ENCODE measurements around the gene ADGRG3. TPM values are rescaled to one million over a fixed set of nuclear protein-coding genes. Genes with fewer than 3 reads are reported as not detected.

The ADGRG3 gene
- total and polyA plus RNA-seq, 10 of the 15 experiments (the other 5 are each of a cell fraction or from before 2014, with no cell fraction given), result 0.10 to 0.11 (median 0.10) TPM; not detected in 7

GRCh38 chr16:57669476-57670162 is 1.5 kb downstream of the ADGRG3 start (continued):
- TF ChIP-seq PRDM15 (CRISPR knock-in tag; IDR thresholded peaks at IDR 0.05) (no peak), IRF3 (IDR thresholded peaks at IDR 0.05) (no peak), NR2C1 (IDR thresholded peaks at IDR 0.05) (no peak), EP300 (IDR thresholded peaks at IDR 0.05; ENCODE audit: borderline replicate concordance in 1 of 2, control insufficient read depth in 1 of 2, low read depth in 2 of 2, low read length in 2 of 2) (no peak), HDAC6 (IDR thresholded peaks at IDR 0.05; ENCODE audit: unreplicated experiment) (no peak), PAX8 (IDR thresholded peaks at IDR 0.05) (no peak), POLR2AphosphoS5 (IDR thresholded peaks at IDR 0.05; ENCODE audit: low read length) (no peak), WRNIP1 (IDR thresholded peaks at IDR 0.05; ENCODE audit: borderline replicate concordance, low read depth, low read length) (no peak)
